Fibroblast of the conjunctiva (primary cell): ENCODE results near the gene TBX4.
"Not testable (repeated sequence)": the region's sequence is repeated elsewhere in the genome, so short reads cannot be mapped to it uniquely, and the experiment has no call there.

Source experiments
- DNase-seq: peaks from one replicate; pipeline ENCODE4 v3.0.0-alpha.2; 2010; ENCODE audit warnings: low read depth

The TBX4 gene

DNA sequence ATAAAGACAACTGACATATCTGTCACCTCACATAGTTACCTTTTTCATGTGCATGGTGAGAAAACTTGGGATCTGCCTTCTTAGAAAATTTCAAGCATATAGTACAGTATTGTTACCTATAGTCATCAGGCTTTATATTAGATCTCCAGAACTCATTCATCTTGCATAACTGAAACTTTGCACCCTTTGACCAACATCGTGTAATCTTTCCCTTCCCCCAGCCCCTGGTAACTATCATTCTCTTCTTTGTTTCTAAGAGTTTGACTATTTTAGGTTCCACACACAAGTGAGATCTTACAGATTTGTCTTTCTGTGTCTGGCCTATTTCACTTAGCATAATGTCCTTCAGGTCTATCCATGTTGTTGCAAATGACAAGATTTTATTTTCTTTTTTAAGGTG, 22.9 kb upstream of the TBX4 start:
- no peak for DNase-seq

- DNase-seq: not testable (repeated sequence)
Observed at GRCh38 chr17:61429831-61430230, 22.4 kb upstream of the TBX4 start.

DNA sequence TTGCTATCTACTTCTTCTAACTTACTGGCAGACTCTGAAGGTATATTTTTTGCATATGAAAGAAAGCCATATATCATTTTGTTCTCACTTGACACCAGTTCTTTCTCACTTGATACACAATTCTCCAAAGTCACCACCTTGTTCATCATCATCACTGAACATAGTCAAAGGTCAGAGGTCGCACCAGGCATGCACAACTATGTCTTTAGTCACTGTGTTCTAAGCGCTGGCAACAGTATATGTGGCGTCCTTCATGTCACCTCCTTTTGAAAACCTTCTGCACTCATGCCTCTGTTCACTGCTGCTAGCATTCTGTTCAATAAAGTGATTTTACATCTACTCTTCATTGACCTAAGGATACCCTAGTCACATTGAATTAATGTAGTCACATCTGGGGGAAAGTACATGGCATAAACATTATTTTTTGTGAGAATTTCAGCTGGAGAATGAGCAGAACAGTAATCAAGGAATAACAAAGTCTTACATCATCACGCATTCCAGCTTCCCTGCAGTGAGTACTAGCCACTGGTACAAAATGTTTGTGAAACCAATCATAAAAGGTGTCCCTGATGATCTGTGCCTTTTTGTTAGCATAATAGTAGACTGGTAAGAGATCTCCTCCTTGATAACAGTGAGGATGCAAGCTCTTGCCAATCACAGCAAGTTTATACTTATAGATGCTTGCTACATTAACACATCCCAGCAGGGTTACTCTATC, 20.5 kb upstream of the TBX4 start:
- no peak for DNase-seq

- no peak for DNase-seq
Observed at GRCh38 chr17:61436273-61436672, 15.9 kb upstream of the TBX4 start.

- no peak for DNase-seq
Observed at GRCh38 chr17:61436995-61437704, 15.1 kb upstream of the TBX4 start.

GRCh38 chr17:61440697-61441096, 11.5 kb upstream of the TBX4 start:
- DNase-seq: no peak

GRCh38 chr17:61441507-61441906, 10.7 kb upstream of the TBX4 start:
- not testable (repeated sequence) for DNase-seq

GRCh38 chr17:61442136-61442775, 10.0 kb upstream of the TBX4 start:
- no peak for DNase-seq

- DNase-seq: no peak
Observed at GRCh38 chr17:61442878-61443474, 9.2 kb upstream of the TBX4 start.

GRCh38 chr17:61443475-61443882, 8.7 kb upstream of the TBX4 start:
- no peak for DNase-seq

GRCh38 chr17:61444075-61444474, 8.1 kb upstream of the TBX4 start:
- DNase-seq: no peak

DNA sequence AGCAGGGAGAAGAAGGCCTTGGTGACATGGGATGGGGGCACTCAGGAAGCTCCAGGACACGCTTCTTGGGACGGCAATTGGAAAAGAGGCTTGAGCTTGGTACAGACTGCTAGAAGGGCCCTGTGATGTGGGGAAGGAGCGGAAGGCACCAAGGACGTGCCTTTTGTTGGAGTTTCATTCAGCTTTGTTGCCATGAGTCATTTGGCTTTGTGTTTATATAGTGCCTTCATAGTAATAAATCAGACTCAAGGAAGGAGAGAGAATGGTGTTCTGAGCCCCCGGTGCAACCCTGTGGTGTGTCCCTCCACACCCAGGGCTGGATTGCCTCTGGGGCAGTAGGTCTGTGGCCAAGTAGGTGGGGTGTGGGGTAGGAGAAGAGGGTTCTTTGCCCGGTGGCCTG, 7.4 kb upstream of the TBX4 start:
- no peak for DNase-seq

DNA sequence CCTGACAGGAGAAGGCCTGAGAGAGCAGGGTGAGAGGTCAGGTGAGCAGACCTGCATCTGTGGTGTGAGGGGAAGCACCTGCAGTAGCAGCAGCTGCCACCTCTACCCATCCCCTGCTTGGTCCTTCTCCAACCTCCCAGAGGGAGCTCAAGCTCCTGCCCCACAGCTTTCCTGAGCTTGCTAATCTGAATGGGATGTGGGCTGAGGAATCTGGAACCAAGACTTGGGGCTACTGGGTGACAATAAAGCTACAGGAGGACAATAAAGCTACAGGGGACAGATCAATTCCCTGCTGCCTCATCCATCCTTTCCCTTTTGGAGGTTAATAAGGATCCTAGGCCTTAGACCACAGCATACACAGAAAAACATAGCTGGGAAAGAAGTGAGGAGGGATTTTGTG, 4.9 kb upstream of the TBX4 start:
- no peak for DNase-seq

DNA sequence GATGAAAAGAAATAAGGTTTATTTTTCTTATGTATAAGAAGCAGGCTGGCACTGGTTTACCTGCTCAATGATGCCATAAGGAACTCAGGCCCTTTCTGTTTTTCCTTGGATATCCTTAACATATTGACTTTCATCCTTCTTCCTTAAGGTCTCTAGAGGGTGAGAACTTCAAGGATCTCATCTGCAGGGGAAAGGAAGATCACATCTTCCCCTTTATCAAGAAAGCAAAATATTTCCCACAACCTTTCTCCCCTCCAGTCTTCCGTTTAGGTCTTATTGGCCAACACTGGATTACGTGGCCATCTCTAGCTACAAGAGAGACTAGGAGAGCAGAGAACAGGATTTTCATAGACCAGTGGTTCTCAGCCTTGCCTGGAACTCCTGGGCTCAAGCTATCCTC, 4.2 kb upstream of the TBX4 start:
- no peak for DNase-seq

GRCh38 chr17:61449140-61449539, 3.1 kb upstream of the TBX4 start:
- not testable (repeated sequence) for DNase-seq

DNA sequence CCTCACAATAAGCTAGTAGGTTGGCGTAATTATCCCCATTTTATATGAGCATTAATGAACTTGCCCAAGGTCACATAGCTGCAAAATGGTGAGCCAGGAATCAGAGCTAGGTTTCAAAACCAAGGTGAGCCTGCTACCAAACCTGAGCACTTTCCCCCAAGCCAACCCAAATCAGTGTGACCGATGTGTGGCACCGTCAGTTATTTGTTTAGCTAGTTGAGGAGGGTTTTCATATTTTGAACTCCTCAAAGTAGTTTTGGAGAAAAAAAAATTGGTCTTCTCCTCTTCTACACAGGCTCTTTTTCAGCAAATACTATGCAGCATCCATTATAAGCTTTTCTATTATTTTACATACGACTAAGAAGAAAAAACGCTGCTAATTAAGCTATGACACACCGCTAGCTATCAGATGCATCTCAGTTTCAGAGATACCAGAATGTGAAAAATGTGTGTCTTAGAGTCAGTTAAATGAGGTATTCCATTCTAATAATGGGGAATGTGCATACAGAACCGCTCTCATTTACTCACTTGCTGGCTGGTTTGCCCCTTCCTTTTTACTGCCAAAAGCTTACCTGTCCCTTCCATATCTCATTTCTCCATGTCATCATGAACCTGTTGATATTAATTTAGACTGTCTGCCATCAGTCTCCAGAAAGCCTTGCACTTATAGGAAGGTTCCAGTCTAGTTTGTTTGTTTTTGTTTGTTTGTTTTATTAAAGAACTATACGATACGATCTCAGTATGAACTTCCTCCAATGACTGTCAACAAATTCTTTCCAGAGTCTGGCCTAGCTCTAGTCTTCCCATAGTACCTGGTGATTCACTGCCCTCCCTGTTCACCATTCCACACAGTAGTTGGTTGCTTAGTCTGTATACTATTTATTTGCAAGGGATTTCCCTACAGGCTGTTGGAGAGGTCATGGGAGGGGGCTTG, 2.2 kb upstream of the TBX4 start:
- DNase-seq: no peak

DNA sequence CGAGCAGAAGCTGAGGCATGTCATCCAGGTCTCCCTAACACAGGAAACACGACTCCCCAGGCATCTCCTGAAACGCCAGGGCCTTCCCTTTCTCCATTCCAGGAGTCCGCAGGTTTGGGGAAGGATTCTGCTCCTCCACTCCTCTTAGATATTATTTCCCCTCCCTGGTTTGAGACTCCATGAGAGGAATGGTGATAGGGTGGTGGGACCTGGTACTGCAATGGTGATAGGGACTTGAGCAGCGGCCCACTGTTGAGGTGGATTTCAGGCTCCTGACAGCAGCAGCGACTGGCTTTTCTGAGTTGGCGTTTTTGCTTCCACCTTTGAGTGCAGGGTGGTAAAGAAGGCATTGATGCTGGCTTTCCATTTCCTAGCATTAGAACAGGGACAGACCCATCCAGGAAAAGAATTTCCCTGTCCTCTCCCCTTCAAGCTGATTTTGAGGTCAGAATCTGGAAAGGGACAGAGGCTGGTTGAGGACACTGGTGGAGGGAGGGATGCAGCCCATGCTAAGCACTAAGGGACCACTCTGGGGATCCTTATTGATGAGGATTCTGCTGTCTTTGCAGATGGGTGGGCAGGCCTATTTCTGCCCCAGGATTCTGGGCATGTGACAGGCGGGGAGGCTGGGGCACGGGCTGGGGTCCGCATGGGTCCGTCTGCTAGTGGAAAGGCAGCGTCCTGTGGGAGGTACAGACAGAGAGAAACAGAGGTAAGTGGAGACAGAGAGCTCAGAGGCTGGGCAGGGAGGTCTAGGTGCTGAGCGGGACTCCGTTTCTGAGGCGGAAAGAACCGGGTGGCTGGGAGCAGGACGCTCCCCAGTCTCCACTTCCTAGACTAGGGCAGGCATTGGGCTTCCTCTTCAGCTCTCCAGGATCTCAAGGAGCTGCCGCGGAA, 1.3 kb upstream of the TBX4 start:
- DNase-seq: no peak

DNA sequence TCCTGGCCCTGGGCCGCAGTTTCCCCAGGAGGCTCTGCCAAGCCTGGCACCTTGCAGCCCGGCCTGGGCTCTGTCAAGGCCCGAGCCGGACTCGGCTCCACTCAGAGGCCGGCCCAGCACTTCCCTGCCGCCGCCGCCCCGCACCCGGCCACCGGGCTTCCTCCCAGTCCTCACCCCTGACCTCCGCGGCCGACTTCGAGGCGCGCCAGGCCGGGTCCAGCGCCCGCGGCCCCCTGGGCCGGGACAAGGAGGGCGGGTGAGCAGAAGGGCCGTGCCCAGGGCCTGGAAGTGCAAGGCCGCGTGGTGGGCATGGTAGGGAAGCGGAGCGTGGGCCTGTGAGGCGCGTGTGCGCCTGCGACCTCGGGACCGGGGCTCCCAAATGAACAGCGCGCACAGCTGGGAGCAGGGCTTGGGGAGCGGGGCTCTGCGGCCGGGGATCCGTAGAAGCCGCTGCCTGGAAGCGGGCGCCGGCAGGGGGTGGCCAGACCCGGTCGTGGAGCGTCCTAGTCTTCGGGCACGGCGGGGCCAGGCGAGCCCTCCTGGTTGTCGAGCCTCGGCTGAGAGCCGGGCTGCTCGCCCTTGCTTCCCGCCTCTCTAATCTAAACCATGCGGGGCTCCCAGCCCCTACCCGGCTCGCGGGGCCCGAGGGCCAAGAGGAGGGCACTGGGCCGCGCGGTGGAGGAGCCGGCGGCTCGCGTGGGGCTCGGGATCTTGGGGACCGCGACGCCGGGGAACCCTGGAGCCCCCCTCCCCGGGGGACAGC, 503 bp upstream of the TBX4 start:
- no peak for DNase-seq

- DNase-seq: no peak
Observed at GRCh38 chr17:61453566-61454380, 1.6 kb downstream of the TBX4 start.
